Measurements from ENCODE around the gene GPHB5.

The GPHB5 gene

GRCh38 chr14:63301891-63302534, 16.7 kb downstream of the GPHB5 start:
- no peak for TF ChIP-seq GATA3 (IDR thresholded peaks at IDR 0.05; ENCODE audit: low read depth, low read length)
- TF ChIP-seq GATA2 (IDR thresholded peaks at IDR 0.05; ENCODE audit: low read depth, low read length): no peak

GRCh38 chr14:63300854-63301253, 17.9 kb downstream of the GPHB5 start:
- TF ChIP-seq GATA2 (IDR thresholded peaks at IDR 0.05; ENCODE audit: low read depth, low read length): no peak
- TF ChIP-seq GATA3 (IDR thresholded peaks at IDR 0.05; ENCODE audit: low read depth, low read length): no peak

- no peak for TF ChIP-seq GATA3 (IDR thresholded peaks at IDR 0.05; ENCODE audit: low read depth, low read length)
- TF ChIP-seq GATA2 (IDR thresholded peaks at IDR 0.05; ENCODE audit: low read depth, low read length): no peak
Measured at GRCh38 chr14:63299351-63300110, 19.2 kb downstream of the GPHB5 start.

- TF ChIP-seq GATA2 (IDR thresholded peaks at IDR 0.05; ENCODE audit: low read depth, low read length) (no peak), GATA3 (IDR thresholded peaks at IDR 0.05; ENCODE audit: low read depth, low read length) (no peak)
Measured at GRCh38 chr14:63297372-63298063, 21.2 kb downstream of the GPHB5 start.

- TF ChIP-seq GATA2 (IDR thresholded peaks at IDR 0.05; ENCODE audit: low read depth, low read length) (no peak), GATA3 (IDR thresholded peaks at IDR 0.05; ENCODE audit: low read depth, low read length) (no peak)
Measured at GRCh38 chr14:63296060-63296563, 22.6 kb downstream of the GPHB5 start.

- no peak for TF ChIP-seq GATA3 (IDR thresholded peaks at IDR 0.05; ENCODE audit: low read depth, low read length)
- TF ChIP-seq GATA2 (IDR thresholded peaks at IDR 0.05; ENCODE audit: low read depth, low read length): no peak
Measured at GRCh38 chr14:63295231-63295685, 23.5 kb downstream of the GPHB5 start.

- no peak for TF ChIP-seq GATA3 (IDR thresholded peaks at IDR 0.05; ENCODE audit: low read depth, low read length)
- no peak for TF ChIP-seq GATA2 (IDR thresholded peaks at IDR 0.05; ENCODE audit: low read depth, low read length)
Measured at GRCh38 chr14:63292805-63293204, 25.9 kb downstream of the GPHB5 start.

- TF ChIP-seq GATA3 (IDR thresholded peaks at IDR 0.05; ENCODE audit: low read depth, low read length): no peak
- TF ChIP-seq GATA2 (IDR thresholded peaks at IDR 0.05; ENCODE audit: low read depth, low read length): no peak
Measured at GRCh38 chr14:63290741-63291430, 27.8 kb downstream of the GPHB5 start.

- no peak for TF ChIP-seq GATA2 (IDR thresholded peaks at IDR 0.05; ENCODE audit: low read depth, low read length)
- no peak for TF ChIP-seq GATA3 (IDR thresholded peaks at IDR 0.05; ENCODE audit: low read depth, low read length)
Measured at GRCh38 chr14:63288853-63289252, 29.9 kb downstream of the GPHB5 start.

GRCh38 chr14:63287666-63288483, 30.9 kb downstream of the GPHB5 start:
- TF ChIP-seq GATA3 (IDR thresholded peaks at IDR 0.05; ENCODE audit: low read depth, low read length) (no peak), GATA2 (IDR thresholded peaks at IDR 0.05; ENCODE audit: low read depth, low read length) (no peak)

- no peak for TF ChIP-seq GATA3 (IDR thresholded peaks at IDR 0.05; ENCODE audit: low read depth, low read length)
- no peak for TF ChIP-seq GATA2 (IDR thresholded peaks at IDR 0.05; ENCODE audit: low read depth, low read length)
Measured at GRCh38 chr14:63286071-63286470, 32.7 kb downstream of the GPHB5 start.

- TF ChIP-seq GATA2 (IDR thresholded peaks at IDR 0.05; ENCODE audit: low read depth, low read length) (no peak), GATA3 (IDR thresholded peaks at IDR 0.05; ENCODE audit: low read depth, low read length) (no peak)
Measured at GRCh38 chr14:63283884-63284248, 34.9 kb downstream of the GPHB5 start.
